ENCODE data around the gene DEGS2.

DNA sequence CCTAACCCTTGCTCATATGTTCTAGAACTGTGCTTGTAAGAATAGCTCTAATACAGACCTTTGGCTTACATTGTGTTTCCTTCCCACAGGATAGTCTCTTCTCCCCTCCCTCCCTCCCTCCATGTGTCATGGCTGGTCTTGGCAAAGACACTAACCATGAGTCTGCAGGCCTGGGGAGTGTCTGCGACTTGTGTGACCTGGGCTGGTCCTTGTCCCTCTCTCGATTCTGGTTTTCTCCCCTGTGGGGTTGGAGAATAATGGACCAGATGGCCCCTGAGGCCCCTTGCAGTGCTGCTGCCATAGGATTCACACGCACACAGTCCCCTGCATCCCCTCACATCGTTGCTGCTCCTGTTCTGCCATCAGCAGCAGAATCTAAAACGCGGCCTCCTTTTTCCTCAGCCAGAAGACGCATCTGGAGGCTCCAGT is 30.3 kb downstream of the DEGS2 start:
- no peak for TF ChIP-seq POLR2A (IDR thresholded peaks at IDR 0.05; ENCODE audit: extremely low read depth, insufficient read length)
- TF ChIP-seq, protein P1, sequence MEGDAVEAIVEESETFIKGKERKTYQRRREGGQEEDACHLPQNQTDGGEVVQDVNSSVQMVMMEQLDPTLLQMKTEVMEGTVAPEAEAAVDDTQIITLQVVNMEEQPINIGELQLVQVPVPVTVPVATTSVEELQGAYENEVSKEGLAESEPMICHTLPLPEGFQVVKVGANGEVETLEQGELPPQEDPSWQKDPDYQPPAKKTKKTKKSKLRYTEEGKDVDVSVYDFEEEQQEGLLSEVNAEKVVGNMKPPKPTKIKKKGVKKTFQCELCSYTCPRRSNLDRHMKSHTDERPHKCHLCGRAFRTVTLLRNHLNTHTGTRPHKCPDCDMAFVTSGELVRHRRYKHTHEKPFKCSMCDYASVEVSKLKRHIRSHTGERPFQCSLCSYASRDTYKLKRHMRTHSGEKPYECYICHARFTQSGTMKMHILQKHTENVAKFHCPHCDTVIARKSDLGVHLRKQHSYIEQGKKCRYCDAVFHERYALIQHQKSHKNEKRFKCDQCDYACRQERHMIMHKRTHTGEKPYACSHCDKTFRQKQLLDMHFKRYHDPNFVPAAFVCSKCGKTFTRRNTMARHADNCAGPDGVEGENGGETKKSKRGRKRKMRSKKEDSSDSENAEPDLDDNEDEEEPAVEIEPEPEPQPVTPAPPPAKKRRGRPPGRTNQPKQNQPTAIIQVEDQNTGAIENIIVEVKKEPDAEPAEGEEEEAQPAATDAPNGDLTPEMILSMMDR (IDR thresholded peaks at IDR 0.05; ENCODE audit: low read depth, low read length) = no peak
- no peak for TF ChIP-seq MYC (IDR thresholded peaks at IDR 0.05; ENCODE audit: low read depth, low read length)
- TF ChIP-seq, protein P2, sequence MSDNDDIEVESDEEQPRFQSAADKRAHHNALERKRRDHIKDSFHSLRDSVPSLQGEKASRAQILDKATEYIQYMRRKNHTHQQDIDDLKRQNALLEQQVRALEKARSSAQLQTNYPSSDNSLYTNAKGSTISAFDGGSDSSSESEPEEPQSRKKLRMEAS (IDR thresholded peaks at IDR 0.05; ENCODE audit: low read depth, low read length) = no peak
